Endometrial microvascular endothelial cells (primary cell): ENCODE results near the gene C20orf173. TPM values are rescaled to one million over a fixed set of nuclear protein-coding genes. Genes with fewer than 3 reads are reported as not detected.

Experiments
- in situ Hi-C: cut with HindIII; loops from 2 replicates; pipeline ENCODE4 v1.10.0; 2017; ENCODE audit warnings: low sequenced_read_pairs, low pct_unique_long_range_greater_than_20kb; ENCODE audit errors: inconsistent ontology term
- total RNA-seq: library from RNA; depleted of rRNA; stranded (reverse); fragments of >200 nt; gene quantifications from one replicate; pipeline ENCODE4 v1.2.3, GENCODE V29; 2015; ENCODE audit errors: inconsistent ontology term

Gene C20orf173
- total RNA-seq, 1 donor from 2014 or later = not detected

GRCh38 chr20:35514371-35514932 is 15.0 kb downstream of the C20orf173 start:
- in situ Hi-C loops = no loop called here

DNA sequence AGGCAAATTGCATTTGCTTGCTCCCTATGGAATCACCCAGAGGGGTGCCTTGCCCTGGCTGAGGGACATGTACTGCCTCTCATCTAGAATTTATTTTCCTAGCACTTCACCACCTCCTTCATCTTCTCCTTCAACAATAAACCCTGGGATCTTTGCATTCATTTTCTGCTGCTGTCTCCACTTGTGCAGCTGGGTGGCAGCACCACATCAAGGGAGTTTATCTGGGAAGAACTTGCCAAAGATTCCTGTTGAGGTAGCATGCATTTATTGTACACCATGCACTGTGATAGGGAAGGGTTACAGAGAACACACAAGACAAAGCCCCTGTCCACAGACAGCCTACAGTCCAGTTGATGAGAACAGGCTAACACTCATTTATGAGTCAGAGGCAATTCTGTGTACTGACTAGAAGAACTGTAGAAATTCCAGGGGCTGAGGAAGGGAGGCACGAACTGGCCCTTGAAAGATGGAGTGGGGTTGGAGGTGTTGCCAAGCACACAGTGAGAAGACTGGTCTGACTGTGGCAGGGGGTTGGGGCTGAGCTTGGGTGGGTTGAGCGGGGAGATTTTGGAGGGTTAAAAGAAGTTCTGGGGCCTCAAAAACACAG is 17.5 kb downstream of the C20orf173 start:
- in situ Hi-C loops = no loop called here

DNA sequence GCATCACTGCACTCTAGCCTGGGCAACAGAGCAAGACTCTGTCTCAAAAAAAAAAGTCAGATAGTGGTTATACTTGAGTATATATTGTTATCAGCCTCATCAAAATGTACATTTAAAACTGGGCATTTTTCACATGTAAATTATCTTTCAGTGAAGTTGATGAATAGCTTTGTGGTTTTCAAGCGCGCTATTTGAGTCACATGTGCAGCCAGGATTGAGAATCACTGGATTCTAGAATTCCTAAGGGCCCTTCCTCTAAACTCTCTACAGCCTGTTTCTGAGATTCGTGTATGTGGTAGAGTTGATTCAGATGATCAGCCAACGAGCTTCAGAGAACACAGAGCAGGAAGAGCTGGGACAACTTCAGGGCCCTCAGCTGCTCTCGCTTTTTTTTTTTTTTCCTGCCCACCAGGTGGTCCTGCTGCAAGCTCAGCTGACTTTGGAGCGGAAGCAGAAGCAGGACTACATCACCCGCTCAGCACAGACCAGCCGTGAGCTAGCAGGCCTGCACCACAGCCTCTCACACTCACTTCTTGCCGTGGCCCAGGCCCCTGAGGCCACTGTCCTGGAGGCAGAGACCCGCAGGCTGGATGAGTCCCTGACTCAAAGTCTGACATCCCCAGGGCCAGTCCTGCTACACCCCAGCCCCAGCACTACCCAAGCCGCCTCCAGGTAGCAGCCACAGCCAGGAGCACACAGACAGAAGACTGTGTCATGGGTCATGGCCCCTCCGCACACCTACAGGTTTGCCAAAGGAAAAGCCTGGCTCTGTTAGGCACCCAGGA is 18.3 kb downstream of the C20orf173 start:
- in situ Hi-C loops = no loop called here

DNA sequence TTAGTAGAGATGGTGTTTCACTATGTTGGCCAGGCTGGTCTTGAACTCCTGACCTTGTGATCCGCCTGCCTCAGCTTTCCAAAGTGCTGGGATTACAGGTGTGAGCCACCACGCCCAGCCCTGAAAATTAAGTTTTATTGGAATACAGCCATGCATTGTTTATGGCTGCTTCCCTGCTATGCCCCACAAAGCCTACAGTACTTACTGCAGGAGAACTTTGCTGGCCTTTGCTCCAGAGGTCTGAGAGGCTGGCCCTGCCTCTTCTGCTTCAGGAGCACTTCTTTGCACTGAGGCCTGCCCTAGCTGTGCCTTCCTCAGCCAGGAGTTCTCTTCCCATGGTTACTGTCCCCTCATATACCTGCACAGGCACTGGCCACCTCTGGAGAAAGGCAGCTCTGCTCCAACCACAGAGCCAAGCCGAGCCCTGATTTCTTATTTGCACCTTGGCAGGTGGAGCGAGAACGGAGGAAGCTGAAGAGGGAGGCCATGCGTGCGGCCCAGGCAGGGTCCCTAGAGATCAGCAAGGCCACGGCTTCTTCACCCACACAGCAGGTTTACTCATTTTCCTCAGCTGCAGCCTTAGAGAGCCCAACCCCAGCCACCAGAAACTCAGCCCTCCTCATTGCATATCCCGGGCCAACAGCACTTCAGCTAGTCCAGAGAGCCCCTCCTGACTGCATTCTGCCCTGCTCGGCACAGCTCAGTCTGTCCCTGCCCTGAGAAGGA is 20.8 kb downstream of the C20orf173 start:
- in situ Hi-C loops = no loop called here

GRCh38 chr20:35506872-35507638 is 22.4 kb downstream of the C20orf173 start:
- in situ Hi-C loops = no loop called here

GRCh38 chr20:35506179-35506578 is 23.3 kb downstream of the C20orf173 start:
- in situ Hi-C loops = no loop called here

GRCh38 chr20:35504751-35505150 is 24.7 kb downstream of the C20orf173 start:
- in situ Hi-C loops = no loop called here

- in situ Hi-C loops = no loop called here
Observed at GRCh38 chr20:35503841-35504561, 25.5 kb downstream of the C20orf173 start.

GRCh38 chr20:35503281-35503680 is 26.2 kb downstream of the C20orf173 start:
- in situ Hi-C loops = no loop called here

- in situ Hi-C loops = no loop called here
Observed at GRCh38 chr20:35502352-35502751, 27.1 kb downstream of the C20orf173 start.

DNA sequence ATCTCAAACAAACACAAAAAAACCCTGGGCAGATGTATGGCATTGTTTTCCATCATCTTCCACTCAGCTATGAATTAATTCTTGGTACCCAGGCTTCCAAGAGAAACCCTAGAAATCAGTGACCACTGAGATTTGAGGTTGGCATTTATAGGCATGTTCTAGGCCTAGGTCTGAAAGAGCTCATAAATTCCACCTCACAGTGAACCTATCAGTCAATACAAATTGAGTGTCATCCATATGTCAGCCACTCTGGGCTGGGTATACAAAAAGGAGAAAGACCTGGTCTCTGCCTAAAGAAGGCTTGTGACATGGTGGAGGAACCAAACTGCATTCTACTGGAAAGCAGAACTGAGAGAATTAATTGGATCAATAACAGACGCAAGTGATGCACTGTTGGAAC is 30.2 kb downstream of the C20orf173 start:
- in situ Hi-C loops = no loop called here

DNA sequence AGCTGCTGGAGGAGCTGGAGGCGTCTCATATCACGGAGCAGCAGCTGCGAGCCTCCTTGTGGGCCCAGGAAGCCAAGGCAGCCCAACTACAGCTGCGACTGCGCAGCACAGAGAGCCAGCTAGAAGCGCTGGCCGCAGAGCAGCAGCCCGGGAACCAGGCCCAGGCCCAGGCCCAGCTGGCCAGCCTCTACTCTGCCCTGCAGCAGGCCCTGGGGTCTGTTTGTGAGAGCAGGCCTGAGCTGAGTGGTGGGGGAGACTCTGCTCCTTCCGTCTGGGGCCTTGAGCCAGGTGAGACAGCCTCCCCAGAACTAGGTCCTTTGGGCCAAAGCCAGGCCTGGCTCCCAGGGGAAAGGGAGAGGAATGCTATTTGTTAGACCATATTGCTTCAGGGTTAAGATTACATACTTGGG is 31.7 kb downstream of the C20orf173 start:
- in situ Hi-C loops = no loop called here

GRCh38 chr20:35497320-35497719 is 32.1 kb downstream of the C20orf173 start:
- in situ Hi-C loops = no loop called here

DNA sequence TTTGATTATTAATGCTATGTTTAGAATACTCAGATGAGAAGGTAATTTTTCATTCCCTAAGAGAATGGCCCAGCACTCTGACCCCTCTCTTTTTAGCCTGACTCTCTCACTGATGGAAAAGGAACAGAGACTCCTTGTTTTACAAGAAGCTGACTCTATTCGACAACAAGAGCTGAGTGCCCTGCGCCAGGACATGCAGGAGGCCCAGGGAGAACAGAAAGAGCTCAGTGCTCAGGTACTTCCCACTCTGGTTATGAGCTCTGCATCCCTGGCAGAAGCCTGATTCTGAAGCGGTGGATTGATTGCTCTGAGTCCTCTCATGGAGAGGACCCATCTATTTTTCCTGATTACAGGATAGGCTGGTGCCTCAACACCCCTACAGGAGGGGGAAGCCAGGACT is 33.0 kb downstream of the C20orf173 start:
- in situ Hi-C loops = no loop called here

- in situ Hi-C loops = no loop called here
Observed at GRCh38 chr20:35492352-35492751, 37.1 kb downstream of the C20orf173 start.

GRCh38 chr20:35491823-35492222 is 37.6 kb downstream of the C20orf173 start:
- in situ Hi-C loops = no loop called here

DNA sequence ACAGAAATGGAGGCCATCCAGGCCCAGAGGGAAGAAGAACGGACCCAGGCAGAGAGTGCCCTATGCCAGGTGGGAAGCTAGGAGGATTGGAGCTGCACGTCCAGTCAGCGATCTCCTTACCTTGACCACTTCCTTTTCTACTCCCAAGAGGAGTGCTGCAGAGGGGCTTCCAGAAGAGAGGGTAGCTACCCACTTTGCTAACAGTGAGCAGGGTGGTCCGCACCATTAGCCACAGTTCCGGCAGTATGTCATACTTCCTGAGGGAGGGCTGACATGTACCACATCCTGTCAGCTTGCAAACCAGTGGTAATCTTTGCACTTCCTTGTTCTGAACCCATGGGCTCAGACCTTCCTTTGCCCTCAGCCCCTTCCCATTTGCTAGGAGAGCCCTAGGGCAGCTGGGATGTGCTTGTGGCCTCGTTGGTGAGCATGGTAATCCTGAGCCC is 38.7 kb downstream of the C20orf173 start:
- in situ Hi-C loops = no loop called here

DNA sequence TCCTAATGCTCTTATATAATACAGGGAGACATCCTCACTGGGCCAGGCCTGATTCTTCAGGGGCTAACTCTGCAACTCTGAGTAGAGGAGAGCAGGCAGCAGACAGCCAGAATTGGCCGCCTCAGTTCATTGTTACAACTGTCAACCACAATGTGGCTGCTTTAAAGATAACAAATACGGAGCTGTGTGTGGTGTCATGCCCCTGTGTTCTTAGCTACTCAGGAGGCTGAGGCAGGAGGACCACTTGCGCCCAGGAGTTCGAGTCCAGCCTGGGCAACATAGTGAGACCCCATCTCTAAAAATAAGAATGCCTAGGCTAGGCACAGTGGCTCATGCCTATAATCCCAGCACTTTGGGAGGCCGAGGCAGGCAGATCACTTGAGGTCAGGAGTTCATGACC is 39.7 kb downstream of the C20orf173 start:
- in situ Hi-C loops = no loop called here
